K562 (cell line): ENCODE data around the gene SAMD11.

Source experiments
- ARID4B ChIP-seq: sonication (generic); formaldehyde crosslinking; IDR thresholded peaks from 2 replicates; pipeline ENCODE4 v1.8.0; 2022; ENCODE audit warnings: mild to moderate bottlenecking, missing genetic modification reagents
- ARNT ChIP-seq, 2 experiments: fragments of 450-650 bp; IDR thresholded peaks; 2 replicates each; pipeline ENCODE4 v1.6.1; 2016; ENCODE audit warnings: mild to moderate bottlenecking in 1 of 2
- BDP1 ChIP-seq: IDR thresholded peaks from 3 replicates; pipeline ENCODE4 v1.6.1; 2011; ENCODE audit not compliant: insufficient read length, insufficient read depth
- CTCF ChIP-seq, 3 experiments: IDR thresholded peaks in 2 of 3; conservative IDR thresholded peaks in 1 of 3; 2 replicates each; pipeline ENCODE4 v1.5.1; 2011 to 2012; ENCODE audit warnings: low read length in 3 of 3, mild to moderate bottlenecking in 3 of 3, control low read depth in 2 of 3, improper control_type of control experiment in 1 of 3, inconsistent platforms in 1 of 3, low read depth in 1 of 3, mixed read lengths in 1 of 3, moderate library complexity in 1 of 3; ENCODE audit not compliant: insufficient read depth in 2 of 3
- FOXM1 ChIP-seq, 2 experiments: fragments of 450-650 bp in 1 of 2; sonication (generic) in 1 of 2; formaldehyde crosslinking in 1 of 2; IDR thresholded peaks; 2 replicates each; pipeline versions ENCODE4 v1.6.1 to v1.9.0; 2017 to 2022; ENCODE audit warnings: low read depth in 2 of 2, mild to moderate bottlenecking in 2 of 2, missing genetic modification reagents in 1 of 2, moderate library complexity in 1 of 2
- GTF2F1 ChIP-seq: IDR thresholded peaks from 2 replicates; pipeline ENCODE4 v1.6.1; 2011; ENCODE audit warnings: low read depth, low read length, improper control_type of control experiment
- KLF16 ChIP-seq: IDR thresholded peaks from 2 replicates; pipeline ENCODE4 v1.6.1; 2016; ENCODE audit warnings: antibody characterized with exemption
- NEUROD1 ChIP-seq: fragments of 150-350 bp; IDR thresholded peaks from 2 replicates; pipeline ENCODE4 v1.6.1; 2014; ENCODE audit warnings: borderline replicate concordance, low read length, low read depth; ENCODE audit not compliant: partially characterized antibody
- NFRKB ChIP-seq: fragments of 450-650 bp; IDR thresholded peaks from 2 replicates; pipeline ENCODE4 v1.6.1; 2016; ENCODE audit warnings: low read depth
- SLC30A9 ChIP-seq: fragments of 250-450 bp; sonication (Bioruptor Pico); IDR thresholded peaks from 2 replicates; pipeline ENCODE4 v1.8.0; 2022; ENCODE audit warnings: mild to moderate bottlenecking, moderate library complexity
- SREBF1 ChIP-seq: fragments of 150-350 bp; IDR thresholded peaks from 2 replicates; pipeline ENCODE4 v1.6.1; 2014; ENCODE audit warnings: antibody characterized with exemption, low read depth, low read length, borderline replicate concordance
- ZSCAN32 ChIP-seq: fragments of 450-650 bp; formaldehyde crosslinking; IDR thresholded peaks from 2 replicates; pipeline ENCODE4 v1.4.0; 2020; ENCODE audit warnings: mild to moderate bottlenecking, moderate library complexity
- TF ChIP-seq, protein P1 (sequence below): sonication (generic); formaldehyde crosslinking; IDR thresholded peaks from 2 replicates; pipeline ENCODE4 v1.8.1; 2023; ENCODE audit warnings: mild to moderate bottlenecking, missing genetic modification reagents
- TF ChIP-seq, protein P2 (sequence below), 2 experiments: fragments of 450-650 bp in 1 of 2; sonication (generic) in 1 of 2; formaldehyde crosslinking in 1 of 2; IDR thresholded peaks in 1 of 2; conservative IDR thresholded peaks in 1 of 2; 2 replicates each; pipeline versions ENCODE4 v1.6.1 to v1.8.1; 2016 to 2023; ENCODE audit warnings: mild to moderate bottlenecking in 2 of 2, moderate library complexity in 2 of 2, inconsistent platforms in 1 of 2, missing genetic modification reagents in 1 of 2

DNA sequence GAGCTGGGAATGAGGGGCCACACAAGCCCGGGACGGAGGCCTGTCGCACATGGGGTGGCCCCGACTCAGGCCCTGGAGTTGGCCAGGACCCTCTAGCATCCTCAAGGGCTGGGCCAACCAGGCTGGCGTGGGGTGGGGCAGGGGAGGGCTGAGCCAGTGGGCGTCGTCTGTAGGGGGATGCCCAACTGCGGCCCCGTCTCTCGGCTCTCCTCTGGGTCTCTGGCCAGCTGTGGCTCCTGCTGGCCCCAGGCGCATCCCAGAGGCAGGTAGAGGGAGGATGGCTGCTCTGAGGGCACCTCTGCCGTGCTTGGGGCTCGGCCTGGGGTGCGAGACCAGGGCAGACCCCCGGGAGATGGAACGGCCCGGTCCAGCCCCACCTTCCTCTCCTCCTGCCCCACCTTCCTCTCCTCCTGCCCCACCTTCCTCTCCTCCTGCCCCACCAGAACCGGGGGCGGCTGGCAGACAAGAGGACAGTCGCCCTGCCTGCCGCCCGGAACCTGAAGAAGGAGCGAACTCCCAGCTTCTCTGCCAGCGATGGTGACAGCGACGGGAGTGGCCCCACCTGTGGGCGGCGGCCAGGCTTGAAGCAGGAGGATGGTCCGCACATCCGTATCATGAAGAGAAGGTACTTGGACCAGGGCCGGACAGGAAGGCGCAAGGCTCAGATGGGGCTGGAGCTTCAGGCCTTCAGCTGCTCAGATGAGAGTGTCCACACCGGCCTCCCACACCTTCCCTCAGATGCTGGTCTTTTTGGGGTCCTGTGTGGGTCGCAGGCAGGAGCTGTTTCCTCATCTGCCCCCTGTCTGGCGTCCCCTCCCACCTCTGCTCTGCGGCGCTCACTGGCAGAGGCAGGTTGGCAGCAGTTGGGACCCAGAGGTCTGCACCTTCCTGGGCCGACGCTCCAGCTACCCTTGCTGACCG, 6.2 kb downstream of the SAMD11 start:
- TF ChIP-seq FOXM1 (IDR thresholded peaks at IDR 0.05; ENCODE audit: low read depth) (no peak), FOXM1 (CRISPR knock-in tag; IDR thresholded peaks at IDR 0.05; ENCODE audit: low read depth) (no peak), KLF16 (no peak), ARNT (IDR thresholded peaks at IDR 0.05) (no peak), NEUROD1 (no peak), ZSCAN32 (CRISPR knock-in tag) (no peak), NFRKB (no peak), GTF2F1 (no peak), SREBF1 (no peak), ARID4B (CRISPR knock-in tag) (no peak), CTCF (IDR thresholded peaks at IDR 0.05 in 2 of 3, conservative IDR thresholded peaks at IDR 0.05 in 1 of 3; ENCODE audit: insufficient read depth in 2 of 3, low read depth in 1 of 3, low read length in 3 of 3) (no peak), BDP1 (no peak), SLC30A9 (CRISPR knock-in tag) (no peak)
- TF ChIP-seq, protein P1, sequence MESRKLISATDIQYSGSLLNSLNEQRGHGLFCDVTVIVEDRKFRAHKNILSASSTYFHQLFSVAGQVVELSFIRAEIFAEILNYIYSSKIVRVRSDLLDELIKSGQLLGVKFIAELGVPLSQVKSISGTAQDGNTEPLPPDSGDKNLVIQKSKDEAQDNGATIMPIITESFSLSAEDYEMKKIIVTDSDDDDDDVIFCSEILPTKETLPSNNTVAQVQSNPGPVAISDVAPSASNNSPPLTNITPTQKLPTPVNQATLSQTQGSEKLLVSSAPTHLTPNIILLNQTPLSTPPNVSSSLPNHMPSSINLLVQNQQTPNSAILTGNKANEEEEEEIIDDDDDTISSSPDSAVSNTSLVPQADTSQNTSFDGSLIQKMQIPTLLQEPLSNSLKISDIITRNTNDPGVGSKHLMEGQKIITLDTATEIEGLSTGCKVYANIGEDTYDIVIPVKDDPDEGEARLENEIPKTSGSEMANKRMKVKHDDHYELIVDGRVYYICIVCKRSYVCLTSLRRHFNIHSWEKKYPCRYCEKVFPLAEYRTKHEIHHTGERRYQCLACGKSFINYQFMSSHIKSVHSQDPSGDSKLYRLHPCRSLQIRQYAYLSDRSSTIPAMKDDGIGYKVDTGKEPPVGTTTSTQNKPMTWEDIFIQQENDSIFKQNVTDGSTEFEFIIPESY (CRISPR knock-in tag) = no peak
- TF ChIP-seq, protein P2, sequence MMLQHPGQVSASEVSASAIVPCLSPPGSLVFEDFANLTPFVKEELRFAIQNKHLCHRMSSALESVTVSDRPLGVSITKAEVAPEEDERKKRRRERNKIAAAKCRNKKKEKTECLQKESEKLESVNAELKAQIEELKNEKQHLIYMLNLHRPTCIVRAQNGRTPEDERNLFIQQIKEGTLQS (IDR thresholded peaks at IDR 0.05) = no peak
- TF ChIP-seq, protein P2 (CRISPR knock-in tag; conservative IDR thresholded peaks at IDR 0.05) = no peak
